Activated T-helper 2 cell treated with anti-CD3 and anti-CD28 coated beads, Interferon-gamma antibody, Interleukin-2, Interleukin-4, amounts not matched to agents 10 μg/mL and 5 μg/mL and 100 μg/mL, durations not matched to agents 14 hours and 24 hours and 36 hours (primary cell): ENCODE measurements around the gene RAB9A. TPM values are rescaled to one million over a fixed set of nuclear protein-coding genes. Genes with fewer than 3 reads are reported as not detected.
"Not testable (repeated sequence)": the region's sequence is repeated elsewhere in the genome, so short reads cannot be mapped to it uniquely, and the experiment has no call there.

Source experiments
- DNase-seq: peaks from one replicate; pipeline ENCODE4 v3.0.0; 2021; ENCODE audit warnings: low spot score
- H3K27ac Mint-ChIP-seq: one replicate; pipeline ENCODE4 v1.8.0; 2021; ENCODE audit warnings: mixed read lengths
- H3K27me3 Mint-ChIP-seq: one replicate; pipeline ENCODE4 v1.8.0; 2021; ENCODE audit warnings: low read depth, mixed read lengths
- H3K36me3 Mint-ChIP-seq: one replicate; pipeline ENCODE4 v1.8.0; 2021; ENCODE audit warnings: low read depth, mixed read lengths
- H3K4me1 Mint-ChIP-seq: one replicate; pipeline ENCODE4 v1.8.0; 2021; ENCODE audit warnings: low read depth, mixed read lengths
- H3K4me3 Mint-ChIP-seq: one replicate; pipeline ENCODE4 v1.8.0; 2021; ENCODE audit warnings: low read depth, mild to moderate bottlenecking, moderate library complexity, mixed read lengths
- H3K9me3 Mint-ChIP-seq: one replicate; pipeline ENCODE4 v1.8.0; 2021; ENCODE audit warnings: mixed read lengths
- intact Hi-C: fragments of 100-400 bp; cut with micrococcal nuclease; formaldehyde crosslinking; loops from one replicate; pipeline ENCODE4 v1.15.1; 2023
- total RNA-seq: library from RNA; stranded (reverse); gene quantifications from 2 replicates; pipeline ENCODE4 v1.2.3, GENCODE V29; 2022

RAB9A gene
- total RNA-seq, 1 donor from 2014 or later, result 14.6 TPM

DNA sequence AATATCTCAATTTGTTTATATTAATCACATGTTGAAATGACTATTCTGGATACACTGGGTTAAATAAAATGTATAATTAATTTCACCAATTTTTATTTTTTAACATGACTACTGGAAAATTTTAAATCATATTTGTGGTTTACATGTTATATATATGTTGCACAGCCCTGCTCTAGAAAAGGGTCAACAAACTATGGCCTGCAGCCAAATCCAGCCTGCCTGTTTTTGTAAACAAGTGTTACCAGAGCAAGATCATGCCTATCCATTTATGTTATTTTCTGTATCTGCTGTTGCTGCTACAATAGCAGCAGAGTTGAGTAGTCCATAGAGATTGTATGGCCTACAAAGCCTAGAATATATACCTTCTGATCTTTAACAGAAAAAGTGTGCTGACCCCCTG, 34.8 kb upstream of the RAB9A start:
- intact Hi-C loops, result loop anchor here (10.0 kb wide), 1 partner anchor 699 kb away; no protein-coding TSS in a partner anchor
- H3K27ac Mint-ChIP-seq, result no peak overlapping the region
- no peak for DNase-seq
- peaks cover 10% of the 10 kb centered on the region for H3K36me3 Mint-ChIP-seq
- peaks cover 21% of the 10 kb centered on the region for H3K4me1 Mint-ChIP-seq
- H3K27me3 Mint-ChIP-seq, result no peaks in the 10 kb centered on the region
- peak overlapping the region; percentile 42 for H3K4me3 Mint-ChIP-seq
- H3K9me3 Mint-ChIP-seq, result no peaks in the 10 kb centered on the region

GRCh38 chrX:13655674-13656073, 33.3 kb upstream of the RAB9A start:
- H3K4me1 Mint-ChIP-seq, result peaks cover 21% of the 10 kb centered on the region
- no peak overlapping the region for H3K27ac Mint-ChIP-seq
- intact Hi-C loops, result loop anchor here (10.0 kb wide), 1 partner anchor 701 kb away; no protein-coding TSS in a partner anchor
- DNase-seq, result no peak
- no peaks in the 10 kb centered on the region for H3K9me3 Mint-ChIP-seq
- H3K27me3 Mint-ChIP-seq, result no peaks in the 10 kb centered on the region
- peaks cover 15% of the 10 kb centered on the region for H3K36me3 Mint-ChIP-seq
- H3K4me3 Mint-ChIP-seq, result no peak overlapping the region

GRCh38 chrX:13658602-13659001, 30.3 kb upstream of the RAB9A start:
- no peaks in the 10 kb centered on the region for H3K27me3 Mint-ChIP-seq
- H3K9me3 Mint-ChIP-seq, result no peaks in the 10 kb centered on the region
- DNase-seq, result no peak
- H3K36me3 Mint-ChIP-seq, result peaks cover 23% of the 10 kb centered on the region
- no peak overlapping the region for H3K4me3 Mint-ChIP-seq
- H3K4me1 Mint-ChIP-seq, result peaks cover 19% of the 10 kb centered on the region
- intact Hi-C loops, result loop anchor here (1.0 to 10.0 kb wide), 3 partner anchors 92 to 704 kb away; no protein-coding TSS in a partner anchor
- H3K27ac Mint-ChIP-seq, result no peak overlapping the region

GRCh38 chrX:13659063-13659462, 29.9 kb upstream of the RAB9A start:
- peaks cover 23% of the 10 kb centered on the region for H3K36me3 Mint-ChIP-seq
- no peaks in the 10 kb centered on the region for H3K27me3 Mint-ChIP-seq
- H3K9me3 Mint-ChIP-seq, result no peaks in the 10 kb centered on the region
- peaks cover 19% of the 10 kb centered on the region for H3K4me1 Mint-ChIP-seq
- H3K27ac Mint-ChIP-seq, result no peak overlapping the region
- H3K4me3 Mint-ChIP-seq, result no peak overlapping the region
- intact Hi-C loops, result loop anchor here (10.0 kb wide), 1 partner anchor 704 kb away; no protein-coding TSS in a partner anchor
- DNase-seq, result no peak

DNA sequence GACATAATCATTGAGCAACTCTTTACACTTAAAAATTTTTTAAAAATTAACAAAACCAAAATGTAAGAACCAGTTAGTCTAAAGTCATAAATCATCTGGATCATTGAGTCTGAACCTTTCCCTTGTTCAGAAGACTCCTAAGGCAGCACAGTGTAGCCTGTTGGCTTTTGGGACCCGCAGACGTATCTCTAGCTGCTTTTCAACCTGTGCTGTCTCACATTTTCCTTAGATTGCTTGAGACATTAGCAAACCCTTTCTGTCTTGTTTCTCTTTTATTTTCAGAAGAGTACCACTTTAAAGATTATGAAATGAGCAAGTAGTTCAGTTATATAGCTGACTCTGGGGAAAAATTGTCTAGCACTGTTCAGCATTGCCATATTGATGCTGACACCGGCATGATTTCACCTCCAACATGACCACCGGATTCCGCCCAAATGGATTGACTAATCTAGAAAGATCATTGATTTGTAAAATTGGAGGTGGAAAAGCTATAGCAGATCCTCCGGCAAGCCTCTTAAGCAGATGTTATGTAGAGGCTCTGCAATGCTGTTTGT, 27.1 kb upstream of the RAB9A start:
- no peaks in the 10 kb centered on the region for H3K27me3 Mint-ChIP-seq
- peaks cover 7% of the 10 kb centered on the region for H3K4me1 Mint-ChIP-seq
- no peaks in the 10 kb centered on the region for H3K9me3 Mint-ChIP-seq
- H3K27ac Mint-ChIP-seq, result no peak overlapping the region
- intact Hi-C loops, result no loop called here
- no peak for DNase-seq
- no peak overlapping the region for H3K4me3 Mint-ChIP-seq
- H3K36me3 Mint-ChIP-seq, result peaks cover 20% of the 10 kb centered on the region

DNA sequence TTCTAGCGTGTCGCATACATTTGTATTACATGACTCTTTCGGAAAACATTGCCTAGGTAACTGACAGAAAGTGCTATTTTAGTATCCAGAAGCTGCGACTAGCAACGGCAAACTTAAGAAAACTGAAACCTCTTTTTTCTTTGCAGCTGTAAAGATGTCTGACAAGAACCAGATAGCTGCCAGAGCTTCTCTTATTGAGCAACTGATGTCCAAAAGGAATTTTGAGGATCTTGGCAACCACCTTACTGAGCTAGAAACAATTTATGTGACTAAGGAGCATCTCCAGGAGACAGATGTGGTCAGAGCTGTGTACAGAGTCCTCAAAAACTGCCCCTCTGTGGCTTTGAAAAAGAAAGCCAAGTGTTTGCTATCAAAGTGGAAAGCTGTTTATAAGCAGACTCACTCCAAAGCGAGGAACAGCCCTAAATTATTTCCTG, 26.6 kb upstream of the RAB9A start:
- DNase-seq, result no peak
- intact Hi-C loops, result no loop called here
- H3K4me3 Mint-ChIP-seq, result no peak overlapping the region
- H3K27me3 Mint-ChIP-seq, result no peaks in the 10 kb centered on the region
- H3K4me1 Mint-ChIP-seq, result peaks cover 7% of the 10 kb centered on the region
- H3K36me3 Mint-ChIP-seq, result peaks cover 17% of the 10 kb centered on the region
- no peaks in the 10 kb centered on the region for H3K9me3 Mint-ChIP-seq
- no peak overlapping the region for H3K27ac Mint-ChIP-seq

DNA sequence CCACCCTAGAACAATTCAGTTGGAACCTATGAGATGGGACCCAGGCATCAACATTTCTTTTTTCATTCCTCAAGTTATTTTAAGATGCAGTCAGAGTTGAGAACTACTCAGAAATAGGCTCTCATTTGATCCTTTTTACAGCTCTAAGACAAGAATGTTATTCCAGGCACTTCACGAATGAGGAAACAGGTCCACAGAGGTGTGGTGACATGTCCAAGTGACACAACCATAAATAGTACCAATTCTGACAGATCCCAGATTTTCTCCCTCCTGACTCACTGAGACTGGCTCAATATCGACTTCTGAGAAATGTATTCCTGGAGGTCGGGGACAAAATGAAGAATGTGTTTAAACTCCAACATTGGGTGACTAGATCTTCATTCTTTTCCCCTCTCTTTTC, 24.9 kb upstream of the RAB9A start:
- no peaks in the 10 kb centered on the region for H3K9me3 Mint-ChIP-seq
- peaks cover 17% of the 10 kb centered on the region for H3K36me3 Mint-ChIP-seq
- DNase-seq, result no peak
- peaks cover 5% of the 10 kb centered on the region for H3K4me1 Mint-ChIP-seq
- no peak overlapping the region for H3K27ac Mint-ChIP-seq
- no peaks in the 10 kb centered on the region for H3K27me3 Mint-ChIP-seq
- intact Hi-C loops, result no loop called here
- no peak overlapping the region for H3K4me3 Mint-ChIP-seq

DNA sequence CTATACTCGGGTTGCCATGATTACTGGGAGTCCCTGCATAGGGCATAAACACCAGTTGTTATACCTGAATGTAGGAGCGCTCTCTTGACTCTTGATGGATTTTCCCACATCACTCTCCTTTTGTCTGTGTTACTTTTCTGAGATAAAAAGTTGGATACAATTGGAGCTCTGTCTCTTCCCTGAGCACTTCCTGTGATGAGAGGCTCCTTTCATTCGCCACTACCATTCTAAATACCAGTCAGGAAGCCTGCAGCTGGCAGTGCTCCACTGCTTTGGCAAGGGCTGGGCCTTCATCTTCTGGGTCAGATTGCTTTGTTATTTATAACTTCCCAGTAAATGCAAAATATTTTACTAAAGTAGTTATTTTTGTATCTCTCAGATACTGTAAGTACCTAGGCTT, 22.1 kb upstream of the RAB9A start:
- no peaks in the 10 kb centered on the region for H3K9me3 Mint-ChIP-seq
- intact Hi-C loops, result no loop called here
- no peak for DNase-seq
- H3K27me3 Mint-ChIP-seq, result no peaks in the 10 kb centered on the region
- no peak overlapping the region for H3K27ac Mint-ChIP-seq
- no peak overlapping the region for H3K4me3 Mint-ChIP-seq
- H3K36me3 Mint-ChIP-seq, result peaks cover 23% of the 10 kb centered on the region
- H3K4me1 Mint-ChIP-seq, result peaks cover 12% of the 10 kb centered on the region

- no peaks in the 10 kb centered on the region for H3K9me3 Mint-ChIP-seq
- no peak overlapping the region for H3K4me3 Mint-ChIP-seq
- intact Hi-C loops, result no loop called here
- H3K27ac Mint-ChIP-seq, result no peak overlapping the region
- peaks cover 19% of the 10 kb centered on the region for H3K36me3 Mint-ChIP-seq
- H3K4me1 Mint-ChIP-seq, result peaks cover 12% of the 10 kb centered on the region
- no peaks in the 10 kb centered on the region for H3K27me3 Mint-ChIP-seq
- DNase-seq, result no peak
These were observed 21.0 kb upstream of the RAB9A start for GRCh38 chrX:13667919-13668318.

- intact Hi-C loops, result loop anchor here (1.0 kb wide), 1 partner anchor 19 kb away; no protein-coding TSS in a partner anchor
- H3K9me3 Mint-ChIP-seq, result no peaks in the 10 kb centered on the region
- no peak for DNase-seq
- H3K27me3 Mint-ChIP-seq, result no peaks in the 10 kb centered on the region
- H3K27ac Mint-ChIP-seq, result peak overlapping the region; percentile 91
- peak overlapping the region; percentile 7 for H3K4me3 Mint-ChIP-seq
- peaks cover 10% of the 10 kb centered on the region for H3K4me1 Mint-ChIP-seq
- peaks cover 18% of the 10 kb centered on the region for H3K36me3 Mint-ChIP-seq
These were observed 19.6 kb upstream of the RAB9A start for GRCh38 chrX:13669246-13669737.

- peak overlapping the region; percentile 91 for H3K27ac Mint-ChIP-seq
- DNase-seq, H3K27me3 Mint-ChIP-seq, H3K4me3 Mint-ChIP-seq, H3K9me3 Mint-ChIP-seq, H3K4me1 Mint-ChIP-seq: not testable (repeated sequence)
- intact Hi-C loops, result loop anchor here (1.0 kb wide), 1 partner anchor 19 kb away; no protein-coding TSS in a partner anchor
- H3K36me3 Mint-ChIP-seq, result peaks cover 17% of the 10 kb centered on the region
These were observed 19.2 kb upstream of the RAB9A start for GRCh38 chrX:13669755-13670154.

GRCh38 chrX:13670197-13670596, 18.7 kb upstream of the RAB9A start:
- no peak for DNase-seq
- Mint-ChIP-seq H3K27me3 (no peaks in the 10 kb centered on the region), H3K27ac (no peak overlapping the region), H3K9me3 (no peaks in the 10 kb centered on the region), H3K36me3 (peaks cover 14% of the 10 kb centered on the region), H3K4me1 (peaks cover 10% of the 10 kb centered on the region), H3K4me3 (no peak overlapping the region)
- intact Hi-C loops, result no loop called here

DNA sequence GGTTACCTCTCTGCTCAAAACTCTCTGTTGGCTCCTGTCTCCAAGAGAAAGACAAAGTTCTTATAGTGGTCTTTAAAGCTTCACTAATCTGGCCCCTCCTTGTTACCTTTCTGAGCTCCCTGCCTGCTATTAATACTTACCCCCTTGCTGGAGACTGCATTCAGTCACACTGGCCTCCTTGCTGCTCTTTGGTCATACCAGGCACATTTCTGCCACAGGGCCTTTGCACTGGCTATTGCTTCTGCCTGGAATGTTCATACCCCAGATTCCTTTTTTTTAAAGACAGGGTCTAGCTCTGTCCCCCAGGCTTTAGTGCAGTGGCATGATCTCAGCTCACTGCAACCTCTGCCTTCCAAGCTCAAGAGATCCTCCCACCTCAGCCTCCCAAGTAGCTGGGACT, 15.9 kb upstream of the RAB9A start:
- no peak overlapping the region for H3K27ac Mint-ChIP-seq
- intact Hi-C loops, result no loop called here
- peaks cover 10% of the 10 kb centered on the region for H3K4me1 Mint-ChIP-seq
- peaks cover 14% of the 10 kb centered on the region for H3K36me3 Mint-ChIP-seq
- H3K4me3 Mint-ChIP-seq, result no peak overlapping the region
- no peaks in the 10 kb centered on the region for H3K27me3 Mint-ChIP-seq
- no peak for DNase-seq
- H3K9me3 Mint-ChIP-seq, result no peaks in the 10 kb centered on the region
